Measurements from ENCODE around the gene CLIP4. TPM values are rescaled to one million over a fixed set of nuclear protein-coding genes. Genes with fewer than 3 reads are reported as not detected.
"Not testable (repeated sequence)": the region's sequence is repeated elsewhere in the genome, so short reads cannot be mapped to it uniquely, and the experiment has no call there.

Gene CLIP4
- total RNA-seq, 1 donor from 2014 or later = 28.6 TPM

- no peak for DNase-seq (ENCODE audit: low spot score)
These were observed 17.6 kb upstream of the CLIP4 start for GRCh38 chr2:29097569-29097968.

- no peak for DNase-seq (ENCODE audit: low spot score)
These were observed 14.7 kb upstream of the CLIP4 start for GRCh38 chr2:29100564-29100963.

- DNase-seq (ENCODE audit: low spot score) = no peak
These were observed 10.5 kb upstream of the CLIP4 start for GRCh38 chr2:29104688-29105087.

GRCh38 chr2:29105375-29105774 is 9.8 kb upstream of the CLIP4 start:
- no peak for DNase-seq (ENCODE audit: low spot score)

GRCh38 chr2:29106256-29106655 is 9.0 kb upstream of the CLIP4 start:
- DNase-seq (ENCODE audit: low spot score) = no peak

GRCh38 chr2:29106980-29107388 is 8.2 kb upstream of the CLIP4 start:
- no peak for DNase-seq (ENCODE audit: low spot score)

GRCh38 chr2:29107547-29107946 is 7.7 kb upstream of the CLIP4 start:
- DNase-seq (ENCODE audit: low spot score) = not testable (repeated sequence)

- DNase-seq (ENCODE audit: low spot score) = no peak
These were observed 7.0 kb upstream of the CLIP4 start for GRCh38 chr2:29108225-29108624.

GRCh38 chr2:29109246-29109645 is 6.0 kb upstream of the CLIP4 start:
- no peak for DNase-seq (ENCODE audit: low spot score)

GRCh38 chr2:29110916-29111535 is 4.2 kb upstream of the CLIP4 start:
- DNase-seq (ENCODE audit: low spot score) = no peak

GRCh38 chr2:29112379-29112778 is 2.8 kb upstream of the CLIP4 start:
- no peak for DNase-seq (ENCODE audit: low spot score)

GRCh38 chr2:29113027-29113686 is 2.1 kb upstream of the CLIP4 start:
- no peak for DNase-seq (ENCODE audit: low spot score)

- peak; percentile 75 for DNase-seq (ENCODE audit: low spot score)
These were observed 1.3 kb upstream of the CLIP4 start for GRCh38 chr2:29113891-29114321.

- no peak for DNase-seq (ENCODE audit: low spot score)
These were observed 649 bp upstream of the CLIP4 start for GRCh38 chr2:29114586-29114945.

GRCh38 chr2:29115797-29116781 is 874 bp downstream of the CLIP4 start:
- peak; percentile 46 for DNase-seq (ENCODE audit: low spot score)

GRCh38 chr2:29117636-29118303 is 2.6 kb downstream of the CLIP4 start:
- DNase-seq (ENCODE audit: low spot score) = no peak

- no peak for DNase-seq (ENCODE audit: low spot score)
These were observed 4.0 kb downstream of the CLIP4 start for GRCh38 chr2:29119211-29119610.

GRCh38 chr2:29120846-29121245 is 5.6 kb downstream of the CLIP4 start:
- DNase-seq (ENCODE audit: low spot score) = no peak

GRCh38 chr2:29123617-29124349 is 8.6 kb downstream of the CLIP4 start:
- DNase-seq (ENCODE audit: low spot score) = no peak

- DNase-seq (ENCODE audit: low spot score) = no peak
These were observed 9.3 kb downstream of the CLIP4 start for GRCh38 chr2:29124504-29124903.
